Activated naive CD4-positive, alpha-beta T cell treated with anti-CD3 and anti-CD28 coated beads, Interleukin-2, amount 10 ng/mL, durations not matched to agents 7 days and 5 days (primary cell): ENCODE results near the gene SALL3.
A peak's percentile ranks its signal among the peaks of the same experiment; 100 is the strongest.

Experiments used
- CTCF ChIA-PET: fragments of 350-600 bp; sonication (Branson Sonifier 250); formaldehyde crosslinking; loops from one replicate; lab custom pipeline; 2021; ENCODE audit warnings: antibody characterized with exemption; lab: Charles Lee
- DNase-seq: peaks from one replicate; pipeline ENCODE4 v3.0.0-alpha.2; 2020
- H3K27ac Mint-ChIP-seq: one replicate; pipeline ENCODE4 v1.8.0; 2021; ENCODE audit warnings: mild to moderate bottlenecking, moderate library complexity, mixed read lengths
- H3K27me3 Mint-ChIP-seq: one replicate; pipeline ENCODE4 v1.8.0; 2021; ENCODE audit warnings: mild to moderate bottlenecking, mixed read lengths
- H3K36me3 Mint-ChIP-seq: one replicate; pipeline ENCODE4 v1.8.0; 2021; ENCODE audit warnings: mixed read lengths
- H3K4me1 Mint-ChIP-seq: one replicate; pipeline ENCODE4 v1.8.0; 2021; ENCODE audit warnings: mixed read lengths
- H3K4me3 Mint-ChIP-seq: one replicate; pipeline ENCODE4 v1.8.0; 2021; ENCODE audit warnings: mild to moderate bottlenecking, moderate library complexity, mixed read lengths
- H3K9me3 Mint-ChIP-seq: one replicate; pipeline ENCODE4 v1.8.0; 2021; ENCODE audit warnings: mixed read lengths

The SALL3 gene

DNA sequence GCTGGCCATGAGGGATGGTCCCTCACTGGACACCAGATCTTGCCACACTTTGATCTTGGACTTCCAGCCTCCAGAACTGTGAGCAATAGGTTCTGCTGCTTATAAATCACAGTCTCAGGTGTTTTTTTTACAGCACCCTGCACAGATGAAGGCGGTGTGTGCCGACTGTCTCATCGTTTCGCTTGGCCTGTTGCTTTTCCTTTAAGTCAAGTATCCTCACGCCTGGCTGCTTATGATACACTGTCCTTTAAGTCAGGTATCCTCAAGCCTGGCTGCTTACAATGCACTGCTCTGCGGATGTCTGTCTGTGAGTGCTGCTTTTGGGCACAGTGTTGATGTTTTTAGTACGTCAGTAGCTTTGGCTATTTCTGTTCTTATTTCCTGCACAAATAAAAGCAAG is 40.3 kb downstream of the SALL3 start:
- no peaks in the 10 kb centered on the region for H3K27me3 Mint-ChIP-seq
- CTCF ChIA-PET, result no interaction called here
- H3K4me1 Mint-ChIP-seq, result no peaks in the 10 kb centered on the region
- H3K27ac Mint-ChIP-seq, result no peak overlapping the region
- DNase-seq, result no peak
- no peaks in the 10 kb centered on the region for H3K9me3 Mint-ChIP-seq
- no peak overlapping the region for H3K4me3 Mint-ChIP-seq
- H3K36me3 Mint-ChIP-seq, result no peaks in the 10 kb centered on the region

- Mint-ChIP-seq H3K27me3 (peaks cover 6% of the 10 kb centered on the region), H3K4me1 (no peaks in the 10 kb centered on the region), H3K9me3 (no peaks in the 10 kb centered on the region), H3K27ac (no peak overlapping the region), H3K4me3 (no peak overlapping the region), H3K36me3 (no peaks in the 10 kb centered on the region)
- no peak for DNase-seq
- CTCF ChIA-PET, result no interaction called here
These were observed 43.0 kb downstream of the SALL3 start for GRCh38 chr18:79022603-79023002.

DNA sequence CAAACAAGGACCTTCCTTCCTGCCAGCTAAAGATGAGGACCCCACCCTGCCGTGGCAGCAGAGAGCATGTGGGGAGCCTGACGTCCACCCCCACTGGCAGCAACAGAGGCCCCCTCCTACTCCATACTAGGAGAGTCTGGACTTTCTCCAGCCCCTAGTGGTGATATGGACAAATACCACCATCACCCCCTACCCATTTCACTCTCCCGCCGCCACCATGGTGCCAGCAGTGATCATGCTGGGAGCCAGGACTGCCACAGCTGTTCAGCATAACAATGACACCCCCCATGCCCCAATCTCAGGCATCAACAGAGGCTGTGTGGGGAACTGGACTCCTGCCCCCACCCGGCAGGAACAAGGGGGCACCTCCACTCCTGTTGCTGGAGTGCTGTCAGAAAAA is 46.9 kb downstream of the SALL3 start:
- H3K4me3 Mint-ChIP-seq, result no peak overlapping the region
- H3K27me3 Mint-ChIP-seq, result peaks cover 6% of the 10 kb centered on the region
- peaks cover 4% of the 10 kb centered on the region for H3K9me3 Mint-ChIP-seq
- H3K4me1 Mint-ChIP-seq, result no peaks in the 10 kb centered on the region
- no peak overlapping the region for H3K27ac Mint-ChIP-seq
- no peaks in the 10 kb centered on the region for H3K36me3 Mint-ChIP-seq
- CTCF ChIA-PET, result no interaction called here
- no peak for DNase-seq

DNA sequence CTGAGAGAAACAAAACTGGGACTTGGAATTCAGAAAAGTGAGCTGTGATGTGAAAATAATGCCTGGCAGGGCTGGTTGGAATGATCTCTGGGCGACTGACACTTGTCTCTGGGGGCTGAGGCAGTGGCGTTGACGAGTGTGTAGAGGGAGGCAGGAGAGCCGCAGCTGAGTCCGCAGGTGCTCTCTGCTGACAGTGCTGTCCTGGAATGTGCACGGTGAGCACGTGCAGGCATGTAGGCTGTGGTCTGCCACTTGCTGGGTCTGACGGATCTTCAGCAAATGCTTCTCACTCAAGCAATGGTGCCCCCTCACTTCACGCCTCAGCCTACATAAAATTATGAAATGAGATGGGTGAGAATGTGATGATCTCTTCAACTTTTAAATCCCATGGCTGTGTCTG is 51.1 kb downstream of the SALL3 start:
- no peak overlapping the region for H3K4me3 Mint-ChIP-seq
- peaks cover 6% of the 10 kb centered on the region for H3K27me3 Mint-ChIP-seq
- no peak overlapping the region for H3K27ac Mint-ChIP-seq
- H3K36me3 Mint-ChIP-seq, result peaks cover 1% of the 10 kb centered on the region
- CTCF ChIA-PET, result no interaction called here
- H3K9me3 Mint-ChIP-seq, result peaks cover 4% of the 10 kb centered on the region
- H3K4me1 Mint-ChIP-seq, result no peaks in the 10 kb centered on the region
- no peak for DNase-seq

DNA sequence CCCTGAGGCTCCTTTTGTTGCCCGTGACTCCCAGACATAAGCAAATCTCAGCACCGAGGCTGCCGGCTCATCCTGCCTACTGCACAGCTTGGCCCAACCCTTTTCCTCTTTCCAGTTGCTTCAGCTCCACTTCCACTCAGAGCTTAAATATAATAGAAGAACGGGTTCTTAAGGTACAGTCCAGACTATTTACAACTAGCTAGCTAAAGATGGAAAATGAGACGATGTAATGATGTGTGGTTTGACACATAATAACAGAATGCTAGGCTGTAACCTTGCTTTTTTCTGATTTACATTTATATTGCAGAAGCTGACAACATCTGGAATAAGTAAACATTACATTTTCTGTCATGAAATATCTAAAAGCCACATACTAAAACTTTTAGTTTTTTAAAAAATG is 62.7 kb downstream of the SALL3 start:
- no peak for DNase-seq
- peak overlapping the region; percentile 67 for H3K27ac Mint-ChIP-seq
- H3K4me1 Mint-ChIP-seq, result no peaks in the 10 kb centered on the region
- H3K9me3 Mint-ChIP-seq, result peaks cover 29% of the 10 kb centered on the region
- no peaks in the 10 kb centered on the region for H3K36me3 Mint-ChIP-seq
- no peak overlapping the region for H3K4me3 Mint-ChIP-seq
- no peaks in the 10 kb centered on the region for H3K27me3 Mint-ChIP-seq
- CTCF ChIA-PET, result no interaction called here

DNA sequence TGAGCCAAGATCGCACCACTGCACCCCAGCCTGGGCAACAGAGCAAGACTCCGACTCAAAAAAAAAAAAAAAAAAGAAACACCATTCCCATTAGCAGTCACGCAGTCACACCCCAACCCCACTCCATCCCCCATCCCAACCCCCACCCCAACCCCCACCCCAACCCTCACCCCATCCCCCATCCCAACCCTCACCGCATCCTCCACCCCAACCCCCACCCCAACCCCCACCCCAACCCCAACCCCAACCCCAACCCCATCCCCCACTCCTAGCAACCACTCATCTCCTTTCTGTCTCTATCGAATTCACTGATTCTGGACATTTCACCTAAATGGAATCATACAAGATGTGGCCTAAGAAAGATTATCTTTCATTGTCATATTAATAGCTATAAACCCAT is 63.7 kb downstream of the SALL3 start:
- no peaks in the 10 kb centered on the region for H3K4me1 Mint-ChIP-seq
- no peaks in the 10 kb centered on the region for H3K27me3 Mint-ChIP-seq
- no peak overlapping the region for H3K27ac Mint-ChIP-seq
- peaks cover 26% of the 10 kb centered on the region for H3K9me3 Mint-ChIP-seq
- H3K36me3 Mint-ChIP-seq, result no peaks in the 10 kb centered on the region
- CTCF ChIA-PET, result no interaction called here
- no peak overlapping the region for H3K4me3 Mint-ChIP-seq
- no peak for DNase-seq

DNA sequence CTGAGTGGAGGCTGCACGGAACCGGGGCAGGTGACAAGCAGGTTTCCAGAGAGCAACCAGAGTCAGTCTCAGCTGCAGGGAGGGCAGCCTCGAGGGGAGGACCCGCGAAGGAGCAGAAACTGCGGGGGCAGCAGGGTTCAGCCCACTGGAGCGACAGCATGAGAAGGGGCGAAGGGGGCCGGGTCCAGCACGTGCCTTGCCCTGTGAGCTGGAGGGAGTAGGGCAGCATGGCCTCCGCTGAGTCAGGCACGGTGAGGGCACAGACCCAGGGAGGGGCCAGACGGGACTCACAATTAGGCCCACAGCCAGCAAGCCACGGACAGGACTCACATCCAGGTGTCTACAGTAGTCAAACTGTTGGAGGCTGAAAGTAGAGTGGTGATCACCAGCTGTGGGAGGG is 66.9 kb downstream of the SALL3 start:
- Mint-ChIP-seq H3K36me3 (no peaks in the 10 kb centered on the region), H3K4me3 (no peak overlapping the region), H3K27me3 (no peaks in the 10 kb centered on the region), H3K9me3 (peaks cover 5% of the 10 kb centered on the region), H3K4me1 (no peaks in the 10 kb centered on the region), H3K27ac (no peak overlapping the region)
- CTCF ChIA-PET, result no interaction called here
- DNase-seq, result no peak

DNA sequence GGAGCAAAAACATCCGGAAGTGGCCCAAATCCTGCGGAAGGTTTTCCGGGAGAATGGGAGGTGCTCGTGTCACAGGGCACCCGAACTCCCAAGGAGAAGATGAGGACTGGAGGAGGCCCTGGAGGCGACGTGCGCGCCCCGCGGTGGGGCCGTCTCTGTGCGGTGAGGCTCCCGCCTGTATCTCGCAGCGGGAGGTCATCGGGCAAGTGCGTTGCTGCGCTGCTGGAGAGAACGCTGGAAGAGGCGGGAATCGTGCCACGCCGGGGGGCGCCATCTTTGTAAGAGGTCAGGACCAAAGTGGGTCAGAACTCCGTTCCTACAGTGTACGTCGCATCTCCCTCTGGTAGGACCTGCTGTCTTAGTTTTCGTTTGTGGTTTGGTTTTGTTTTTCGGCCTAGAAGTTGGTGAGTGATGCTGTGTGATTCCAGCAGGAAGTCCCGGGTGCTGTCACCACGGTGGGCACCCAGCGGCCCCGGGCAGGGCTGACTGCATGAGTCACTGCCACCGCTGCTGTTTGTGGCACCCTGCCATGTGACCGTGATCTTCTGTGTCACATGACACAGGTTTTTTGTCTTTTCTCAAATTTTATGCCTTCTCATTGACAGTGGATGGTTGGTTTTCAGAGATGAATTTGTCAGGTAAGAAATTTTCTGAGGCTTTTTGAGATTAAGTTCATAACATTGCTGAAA is 68.1 kb downstream of the SALL3 start:
- no peak for DNase-seq
- CTCF ChIA-PET, result no interaction called here
- H3K4me1 Mint-ChIP-seq, result no peaks in the 10 kb centered on the region
- H3K27me3 Mint-ChIP-seq, result no peaks in the 10 kb centered on the region
- H3K27ac Mint-ChIP-seq, result no peak overlapping the region
- H3K9me3 Mint-ChIP-seq, result peaks cover 3% of the 10 kb centered on the region
- no peak overlapping the region for H3K4me3 Mint-ChIP-seq
- no peaks in the 10 kb centered on the region for H3K36me3 Mint-ChIP-seq

DNA sequence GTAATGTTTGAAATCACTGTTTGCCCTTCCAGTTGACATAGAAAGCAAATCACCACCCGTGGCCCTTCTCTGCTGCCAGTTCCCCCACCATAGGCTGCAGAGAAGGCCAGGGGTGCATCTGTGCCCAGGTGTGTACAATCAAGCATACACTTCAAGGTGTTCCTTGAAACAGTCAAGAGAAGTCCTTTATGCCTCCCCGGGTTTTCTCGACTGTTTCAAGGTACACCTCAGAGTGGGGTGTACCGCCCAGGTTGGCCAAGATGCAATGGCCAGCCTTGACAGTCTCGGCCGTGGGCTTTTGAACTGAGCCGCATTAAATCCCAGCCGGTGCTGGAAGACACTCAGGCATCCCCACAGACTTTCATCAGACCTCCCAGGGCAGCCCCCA is 68.6 kb downstream of the SALL3 start:
- H3K27ac Mint-ChIP-seq, result no peak overlapping the region
- no peak overlapping the region for H3K4me3 Mint-ChIP-seq
- peaks cover 2% of the 10 kb centered on the region for H3K9me3 Mint-ChIP-seq
- CTCF ChIA-PET, result no interaction called here
- no peaks in the 10 kb centered on the region for H3K4me1 Mint-ChIP-seq
- H3K36me3 Mint-ChIP-seq, result no peaks in the 10 kb centered on the region
- DNase-seq, result no peak
- H3K27me3 Mint-ChIP-seq, result no peaks in the 10 kb centered on the region

DNA sequence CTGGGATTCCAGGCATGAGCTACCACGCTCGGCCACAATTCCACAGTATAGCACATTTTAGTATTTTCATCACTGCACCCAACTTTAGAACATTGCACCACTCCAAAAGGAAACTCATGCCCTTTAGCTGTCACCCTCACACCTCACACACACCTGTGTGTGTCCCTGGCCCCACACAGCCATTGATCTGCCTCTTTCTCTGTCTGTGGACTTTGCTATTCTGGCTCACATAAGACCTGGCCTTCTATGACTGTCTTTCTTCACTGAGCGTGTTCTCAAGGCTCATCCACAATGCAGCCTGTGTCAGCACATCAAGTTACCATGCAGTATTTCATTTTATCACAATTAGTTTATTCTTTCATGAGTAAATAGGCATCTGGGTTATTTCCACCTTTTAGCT is 69.9 kb downstream of the SALL3 start:
- no peak overlapping the region for H3K27ac Mint-ChIP-seq
- no peaks in the 10 kb centered on the region for H3K9me3 Mint-ChIP-seq
- no peaks in the 10 kb centered on the region for H3K4me1 Mint-ChIP-seq
- no peak overlapping the region for H3K4me3 Mint-ChIP-seq
- H3K36me3 Mint-ChIP-seq, result no peaks in the 10 kb centered on the region
- CTCF ChIA-PET, result no interaction called here
- no peaks in the 10 kb centered on the region for H3K27me3 Mint-ChIP-seq
- no peak for DNase-seq
